Measurements from ENCODE around the gene TSPOAP1.

TSPOAP1 gene

GRCh38 chr17:58316260-58316960 is 12.2 kb downstream of the TSPOAP1 start:
- DNase-seq (ENCODE audit: low spot score), result no peak

DNA sequence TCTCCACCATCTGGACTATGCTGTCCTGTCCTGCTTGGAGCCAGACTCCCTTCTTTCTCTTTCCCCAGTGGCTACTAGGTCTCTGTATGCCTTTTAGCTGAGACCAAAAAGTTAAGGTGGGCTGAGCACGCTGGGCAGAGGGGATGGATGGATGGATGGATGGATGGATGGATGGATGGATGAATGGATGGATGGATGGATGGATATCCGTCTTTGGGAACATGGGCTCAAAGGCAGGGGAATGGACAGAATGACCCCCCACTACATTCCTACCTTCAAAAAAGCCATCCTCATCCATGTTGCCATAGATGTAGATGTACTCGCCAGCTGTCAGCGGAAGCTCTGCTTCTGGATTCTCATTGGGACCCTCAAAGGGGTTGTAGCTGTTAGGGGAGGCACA is 12.8 kb downstream of the TSPOAP1 start:
- DNase-seq (ENCODE audit: low spot score), result no peak

GRCh38 chr17:58315281-58315711 is 13.3 kb downstream of the TSPOAP1 start:
- DNase-seq (ENCODE audit: low spot score), result no peak

GRCh38 chr17:58314706-58315015 is 13.9 kb downstream of the TSPOAP1 start:
- DNase-seq (ENCODE audit: low spot score), result no peak

GRCh38 chr17:58313815-58314705 is 14.5 kb downstream of the TSPOAP1 start:
- DNase-seq (ENCODE audit: low spot score), result no peak

DNA sequence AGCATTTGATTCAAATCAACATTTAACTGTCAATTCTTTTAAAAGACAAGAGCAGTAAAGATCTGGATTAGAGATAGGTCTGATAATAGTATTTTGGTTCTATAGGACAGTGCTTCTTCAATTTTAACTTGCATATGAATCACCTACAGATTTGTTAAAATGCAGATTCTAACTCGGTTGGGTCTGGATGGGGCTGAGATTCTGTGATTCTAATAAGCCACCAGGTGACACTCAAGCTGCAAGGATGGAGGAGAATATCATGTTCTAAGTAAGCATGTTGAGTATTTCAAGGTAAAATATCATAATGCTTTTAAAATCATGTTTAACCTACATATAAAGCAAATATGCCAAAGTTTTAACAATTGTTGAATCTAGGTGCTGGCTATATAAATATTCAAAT is 15.8 kb downstream of the TSPOAP1 start:
- DNase-seq (ENCODE audit: low spot score), result no peak

GRCh38 chr17:58312021-58312630 is 16.5 kb downstream of the TSPOAP1 start:
- DNase-seq (ENCODE audit: low spot score), result no peak

DNA sequence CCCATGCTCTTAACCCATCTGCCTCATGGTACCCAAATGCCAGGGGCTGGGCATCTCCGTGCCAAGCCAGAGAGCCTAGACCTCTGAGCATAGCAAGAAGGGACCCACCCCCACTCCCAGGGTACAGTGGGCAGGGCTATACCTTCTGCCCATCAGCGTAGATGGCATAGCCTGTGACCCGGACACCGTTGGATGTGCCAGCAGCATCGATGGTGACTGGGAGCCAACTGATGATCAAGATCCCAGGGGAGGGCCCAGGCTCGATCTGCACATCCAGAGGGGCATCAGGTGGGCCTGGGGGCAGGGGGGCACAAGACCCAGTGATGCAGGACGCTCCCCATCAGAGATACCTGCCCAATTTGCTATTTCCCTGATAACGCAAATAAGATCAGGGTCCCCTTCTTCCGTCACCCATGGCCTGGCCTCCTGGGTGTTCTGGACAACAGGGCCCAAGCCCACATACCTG is 17.1 kb downstream of the TSPOAP1 start:
- no peak for DNase-seq (ENCODE audit: low spot score)

GRCh38 chr17:58310511-58311428 is 17.8 kb downstream of the TSPOAP1 start:
- DNase-seq (ENCODE audit: low spot score), result no peak

DNA sequence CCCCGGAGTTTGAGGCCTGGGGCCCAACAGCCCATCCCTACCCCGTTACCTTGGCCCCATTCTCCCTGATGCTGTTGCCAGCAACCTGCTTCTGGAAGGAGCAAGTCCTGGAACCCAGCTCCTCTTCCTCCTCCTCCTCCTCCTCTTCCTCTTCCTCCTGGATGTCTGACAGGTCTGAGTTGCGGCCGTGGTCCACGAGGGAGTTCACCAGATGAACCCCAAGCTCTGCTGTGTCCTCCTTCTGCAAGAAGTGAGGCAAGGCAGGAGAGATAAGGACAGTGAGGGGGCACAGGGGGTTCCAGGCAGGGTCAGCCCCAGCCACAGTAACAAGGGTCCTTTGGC is 18.7 kb downstream of the TSPOAP1 start:
- DNase-seq (ENCODE audit: low spot score), result no peak

DNA sequence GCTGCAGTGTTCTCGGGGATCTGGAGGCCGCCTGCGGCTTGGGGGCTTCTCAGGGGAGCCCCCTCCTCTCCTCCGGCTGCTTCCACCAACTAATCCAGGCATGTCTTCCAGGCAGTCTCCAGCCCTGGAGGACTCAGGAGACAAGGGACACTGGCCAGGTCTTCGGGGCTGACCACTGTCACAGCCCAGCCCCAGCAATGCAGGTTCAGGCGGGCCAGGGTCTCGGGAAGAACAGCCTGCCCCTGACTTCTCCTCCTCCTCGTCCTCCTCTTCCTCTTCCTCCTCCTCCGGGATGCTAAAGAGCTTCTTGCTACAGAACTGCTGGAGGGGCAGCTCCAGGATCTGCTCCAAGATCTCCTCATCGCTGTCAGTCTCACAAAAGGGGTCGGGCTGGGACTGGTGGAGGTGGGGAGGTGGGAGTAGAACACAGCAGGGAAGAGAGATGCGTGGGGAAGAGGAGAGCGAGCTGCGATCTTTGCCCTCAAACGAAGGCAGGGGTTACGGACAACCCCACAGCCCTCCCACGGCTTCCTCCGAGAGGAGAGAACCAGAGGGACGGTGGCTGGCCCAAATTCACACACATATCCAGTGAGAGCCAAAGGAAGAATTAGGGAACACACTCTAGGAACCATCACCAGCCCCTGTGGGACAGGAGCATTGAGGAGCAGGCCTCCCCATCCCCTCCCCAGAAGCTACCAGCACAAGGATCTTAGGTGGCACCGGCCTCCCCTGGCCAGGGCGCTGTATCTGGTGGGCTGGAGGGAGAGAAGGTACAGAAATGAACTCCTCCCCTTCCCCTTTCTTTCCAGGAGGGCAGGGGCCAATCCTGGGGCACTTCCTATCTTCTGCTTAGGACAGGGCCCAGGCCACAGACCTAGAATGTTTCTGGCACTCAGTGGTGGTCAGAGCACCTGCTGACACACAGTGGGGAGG is 19.3 kb downstream of the TSPOAP1 start:
- no peak for DNase-seq (ENCODE audit: low spot score)

DNA sequence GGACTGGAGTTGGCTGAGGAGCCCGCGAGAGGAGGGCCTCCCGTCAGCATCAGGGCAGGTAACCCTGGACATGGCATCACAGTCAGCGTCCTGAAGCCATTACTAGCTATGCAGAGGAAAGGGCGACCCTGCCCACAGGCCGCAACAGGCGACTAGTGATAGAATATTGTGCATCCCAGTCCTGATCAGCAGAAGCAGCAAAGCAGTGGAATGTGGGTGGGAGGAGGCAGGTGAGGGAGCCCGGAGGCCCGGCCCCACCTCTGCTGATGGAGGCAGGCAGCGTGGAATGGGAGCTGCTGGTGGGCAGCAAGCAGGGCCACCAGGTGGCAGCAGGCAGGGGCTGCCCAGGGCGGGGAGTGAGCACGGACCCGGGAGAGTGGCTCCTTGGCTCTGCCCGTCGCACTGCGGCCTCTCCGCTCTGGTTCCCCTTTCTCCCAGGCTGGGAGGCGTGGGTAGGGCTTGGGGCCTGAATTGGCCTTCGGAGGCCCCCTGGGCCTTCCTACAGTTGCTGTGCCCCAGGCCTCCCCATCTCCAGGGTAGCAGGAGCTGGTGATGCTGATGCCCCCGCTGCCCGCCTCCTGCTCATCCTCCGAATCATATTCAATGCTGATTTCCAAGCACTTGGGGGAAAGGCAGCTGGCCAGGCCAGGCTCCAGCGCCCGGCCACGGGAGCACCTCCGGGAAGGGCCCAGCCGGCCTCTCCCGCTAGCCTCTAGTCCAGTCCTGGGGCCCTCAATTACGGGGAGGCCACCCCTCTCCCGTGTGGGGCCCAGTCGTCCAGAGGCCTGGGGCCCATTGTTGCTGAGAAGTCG is 20.2 kb downstream of the TSPOAP1 start:
- DNase-seq (ENCODE audit: low spot score), result no peak

DNA sequence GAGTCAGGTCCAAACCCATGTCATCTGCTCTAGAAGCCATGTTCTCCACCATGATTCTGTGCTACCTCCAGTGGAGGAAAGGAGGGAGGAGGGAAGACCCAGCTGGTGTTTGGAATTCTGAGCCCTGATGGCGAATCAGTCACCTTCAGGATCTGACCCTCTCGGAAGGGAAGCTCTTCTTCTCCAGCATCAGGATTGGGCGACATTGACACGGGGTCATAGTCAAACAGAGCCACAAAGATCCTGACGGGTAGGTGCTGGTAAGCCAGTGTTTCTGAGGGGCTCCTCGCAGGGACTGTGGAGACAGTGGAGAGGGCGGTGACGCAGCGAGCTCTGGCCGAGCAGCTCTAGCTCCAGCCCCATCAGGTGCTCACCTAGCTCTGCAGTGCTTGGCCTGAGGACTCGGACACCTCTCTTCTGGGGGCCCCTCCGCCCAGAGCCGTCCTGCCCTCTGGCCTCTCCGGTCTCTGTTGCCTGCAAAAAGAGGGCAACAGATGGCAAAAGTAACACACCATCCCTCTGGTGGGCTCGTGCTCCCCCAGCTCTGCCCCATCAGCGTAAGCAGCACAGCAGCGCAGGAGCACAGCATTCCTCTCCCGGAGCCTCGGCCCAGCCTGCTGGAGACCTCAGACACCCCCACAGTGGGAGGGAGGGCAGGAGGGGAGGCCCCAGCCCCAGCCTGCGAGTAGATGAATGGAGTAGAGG is 21.0 kb downstream of the TSPOAP1 start:
- no peak for DNase-seq (ENCODE audit: low spot score)

GRCh38 chr17:58306131-58306951 is 22.3 kb downstream of the TSPOAP1 start:
- no peak for DNase-seq (ENCODE audit: low spot score)

DNA sequence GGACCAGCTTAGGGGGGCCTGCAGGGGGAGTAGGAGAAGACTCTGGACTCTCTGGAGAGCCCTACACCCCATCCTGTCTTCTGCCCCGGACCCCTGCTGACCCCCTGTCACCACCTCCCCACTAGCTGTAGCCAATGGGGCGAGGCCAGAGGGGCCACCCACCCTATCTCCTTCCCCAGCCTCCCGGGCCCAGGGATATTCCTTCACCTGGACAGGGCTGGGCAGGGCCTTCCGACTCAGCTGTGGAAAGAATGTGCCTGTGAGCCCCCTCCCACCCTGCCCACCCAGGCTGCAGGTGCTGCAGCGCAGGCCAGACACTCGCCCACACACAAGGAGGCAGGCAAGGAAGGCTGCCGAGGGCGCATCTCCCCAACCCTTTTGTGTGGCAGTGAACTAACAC is 23.0 kb downstream of the TSPOAP1 start:
- DNase-seq (ENCODE audit: low spot score), result no peak

DNA sequence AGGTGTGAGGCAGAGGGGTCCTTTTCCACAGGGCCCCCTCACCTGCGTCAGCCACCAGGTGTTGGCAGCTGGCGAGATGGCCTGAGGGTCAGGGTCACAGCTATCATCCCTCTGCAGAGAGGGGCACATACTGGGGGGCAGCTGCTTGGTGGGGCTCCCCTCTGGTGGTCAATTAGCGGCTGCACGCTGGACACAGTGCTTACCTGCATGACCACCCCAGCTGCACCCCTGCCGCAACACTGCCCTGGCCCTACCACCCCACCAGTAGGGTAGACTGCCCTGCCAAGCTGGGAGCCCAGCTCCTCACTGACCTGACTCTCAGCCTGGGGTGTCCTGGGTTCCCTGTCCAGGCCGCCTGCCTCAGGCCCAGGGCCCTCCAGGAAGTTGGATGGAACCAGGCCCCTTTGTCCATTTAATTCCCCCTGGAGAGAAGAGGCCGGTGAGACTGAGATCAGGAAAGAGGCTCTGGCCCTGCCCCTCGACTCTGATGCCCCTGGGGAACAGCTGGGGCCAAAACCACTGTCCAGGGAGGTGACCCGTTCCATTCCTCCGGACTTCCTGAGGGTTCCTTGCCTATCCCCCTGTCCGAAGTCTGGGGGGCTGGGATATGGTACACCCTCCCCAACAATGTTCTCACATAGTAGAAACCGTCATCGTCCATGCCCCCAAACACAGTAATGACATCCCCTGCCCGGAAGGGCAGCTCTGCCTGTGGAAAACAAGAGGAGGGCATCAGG is 23.7 kb downstream of the TSPOAP1 start:
- no peak for DNase-seq (ENCODE audit: low spot score)

GRCh38 chr17:58303971-58304749 is 24.4 kb downstream of the TSPOAP1 start:
- peak; percentile 28 for DNase-seq (ENCODE audit: low spot score)
